Fibroblast of skin of left quadriceps (primary cell): ENCODE measurements around the gene MCTP1.

Experiments
- DNase-seq, 2 experiments: peaks; one replicate each; pipeline ENCODE4 v3.0.0-alpha.2; 2013; ENCODE audit warnings: low read depth in 2 of 2

Gene MCTP1

DNA sequence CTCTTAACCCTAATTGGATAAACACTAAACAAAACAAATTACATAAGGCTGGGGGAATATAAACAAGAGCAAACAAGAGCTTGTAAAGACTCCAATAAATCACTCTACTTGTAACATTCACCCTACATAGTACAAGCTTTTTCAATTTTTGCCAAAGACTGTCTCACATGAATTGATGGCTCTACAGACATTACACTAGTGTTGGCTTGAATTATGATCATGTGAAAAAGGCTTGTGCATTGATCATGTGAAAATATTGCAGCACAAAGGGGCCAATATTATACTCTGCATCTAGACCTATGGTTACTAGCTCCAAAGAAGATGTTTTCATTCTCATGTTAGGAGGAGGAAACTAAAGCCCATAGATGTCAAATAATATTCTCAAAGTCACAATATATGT, 212.6 kb downstream of the MCTP1 start:
- DNase-seq: no peak

DNA sequence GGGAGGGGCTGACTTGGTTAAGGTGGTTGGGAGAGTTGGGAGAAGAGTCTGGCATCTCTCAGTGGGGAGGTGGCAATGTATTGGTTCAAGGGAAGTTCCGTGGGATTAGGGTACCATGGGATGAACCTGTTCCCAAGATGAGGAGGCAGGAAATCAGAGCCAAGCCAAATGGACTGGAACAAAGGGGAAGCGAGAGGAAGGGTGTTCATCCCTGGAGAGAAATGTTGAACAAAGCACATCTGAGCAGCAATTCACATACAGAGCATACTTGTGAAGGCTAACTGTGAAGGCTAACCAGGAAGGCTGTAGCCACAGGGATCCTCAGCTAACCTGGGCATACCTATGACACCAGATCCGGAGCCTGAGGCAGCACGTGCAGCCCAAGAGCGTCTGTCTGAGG, 214.0 kb downstream of the MCTP1 start:
- DNase-seq: no peak

DNA sequence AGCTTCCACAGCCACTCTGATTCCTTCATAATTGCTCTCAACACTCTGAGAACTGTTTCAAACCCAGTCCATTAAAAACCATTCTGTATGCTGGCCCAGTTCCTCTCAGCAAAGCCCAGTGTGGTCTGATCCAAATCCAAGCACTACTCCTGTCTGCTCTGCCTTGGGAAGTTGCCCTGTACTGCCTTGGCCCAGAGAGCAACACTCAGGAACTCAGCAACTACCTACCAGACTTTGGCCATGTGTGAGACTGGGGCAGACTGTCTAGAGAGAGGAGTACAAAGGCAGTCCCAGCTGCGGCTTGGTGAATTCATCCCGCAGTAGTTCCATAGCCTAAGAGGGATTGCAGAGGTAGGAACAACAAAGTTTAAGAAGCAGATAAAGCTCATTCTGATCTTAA, 214.4 kb downstream of the MCTP1 start:
- no peak for DNase-seq

DNA sequence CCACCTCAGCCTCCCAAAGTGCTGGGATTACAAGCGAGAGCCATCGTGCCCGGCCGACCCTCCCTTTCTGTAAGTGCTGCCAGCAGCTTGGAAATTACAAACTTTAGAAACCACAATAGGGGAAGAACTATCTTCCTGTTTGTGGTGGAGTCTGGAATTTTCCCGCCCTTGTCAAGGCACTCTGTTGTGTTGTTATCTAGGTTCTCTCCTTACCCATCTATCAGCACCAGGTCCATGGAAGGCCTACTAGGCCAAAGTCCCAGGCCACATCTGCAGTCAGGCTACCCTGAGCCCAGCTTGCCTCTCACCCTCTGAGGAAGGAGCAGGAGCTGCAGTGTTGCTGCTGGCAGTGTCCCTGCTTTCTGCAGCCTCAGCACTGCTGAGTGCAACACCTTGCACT, 214.9 kb downstream of the MCTP1 start:
- no peak for DNase-seq

DNA sequence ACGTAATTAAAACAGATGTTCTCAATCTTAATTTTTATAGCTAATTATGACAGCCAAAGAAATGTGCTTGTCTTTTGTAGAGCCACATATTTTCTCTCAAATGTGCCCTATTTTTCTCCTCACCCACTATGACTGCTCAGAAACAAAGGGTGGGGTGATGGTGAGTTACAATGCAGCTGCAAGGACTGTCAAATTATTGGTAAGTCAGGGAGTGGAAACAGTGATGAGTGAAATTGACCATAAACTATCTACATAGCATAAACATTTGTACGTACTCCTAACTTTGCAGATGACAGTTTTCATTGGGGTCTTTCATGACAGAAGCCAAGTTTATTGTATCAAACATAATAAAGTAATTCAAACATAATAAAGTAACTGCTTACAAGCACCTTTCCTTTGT, 215.9 kb downstream of the MCTP1 start:
- DNase-seq: no peak

GRCh38 chr5:95068289-95068910, 216.5 kb downstream of the MCTP1 start:
- DNase-seq: no peak

DNA sequence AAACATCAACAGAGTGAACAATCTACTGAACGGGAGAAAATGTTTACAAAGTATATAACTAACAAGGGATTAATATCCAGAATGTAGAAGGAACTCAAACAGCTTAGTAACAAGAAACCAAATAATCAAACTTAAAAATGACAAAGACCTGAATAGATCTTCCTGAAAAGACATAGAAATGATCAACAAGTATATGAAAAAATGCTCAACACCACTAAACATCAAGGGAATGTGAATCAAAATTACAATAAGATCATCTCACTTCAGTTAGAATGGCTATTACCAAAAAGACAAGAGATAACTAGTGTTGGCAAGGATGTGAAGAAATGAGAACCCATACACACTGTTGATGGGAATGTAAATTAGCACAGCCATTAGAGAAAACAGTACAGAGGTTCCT, 218.8 kb downstream of the MCTP1 start:
- DNase-seq: no peak

DNA sequence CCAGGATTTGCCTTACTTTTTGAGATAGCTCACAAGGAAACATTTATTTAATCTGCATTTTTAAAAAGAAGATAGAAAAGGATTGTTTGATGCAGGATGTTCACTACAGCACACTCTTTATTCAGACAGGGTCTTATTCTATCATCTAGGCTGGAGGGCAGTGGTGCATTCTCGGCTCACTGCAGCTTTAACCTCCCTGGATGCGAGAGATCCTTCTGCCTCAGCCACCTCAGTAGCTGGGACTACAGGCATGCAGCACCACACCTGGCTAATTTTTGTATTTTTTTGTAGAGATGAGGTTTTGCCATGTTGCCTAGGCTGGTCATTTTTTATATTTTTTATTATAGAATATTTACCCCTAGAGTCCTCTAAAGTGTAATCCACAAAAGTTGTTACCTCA, 221.4 kb downstream of the MCTP1 start:
- no peak for DNase-seq

GRCh38 chr5:95060098-95060497, 224.8 kb downstream of the MCTP1 start:
- DNase-seq: no peak

DNA sequence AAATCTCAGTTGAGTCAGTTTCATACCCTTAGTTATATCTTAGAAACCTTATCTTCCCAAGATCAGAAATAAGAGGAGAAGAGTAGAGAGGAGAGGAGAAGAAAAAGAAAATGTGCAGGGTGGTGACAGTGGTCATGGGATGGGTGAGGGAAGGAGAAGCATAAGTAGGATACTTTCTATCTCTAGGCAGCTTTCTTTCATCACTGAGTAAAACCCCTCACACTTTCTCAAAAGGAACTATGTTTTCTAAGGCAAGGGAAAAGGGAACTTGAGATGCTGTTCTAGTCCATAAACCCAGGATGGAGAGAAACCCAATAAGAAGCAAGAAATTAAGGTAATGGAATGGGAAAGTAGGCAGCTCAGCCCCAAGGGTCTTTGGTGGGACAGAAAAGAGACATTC, 225.3 kb downstream of the MCTP1 start:
- no peak for DNase-seq

- DNase-seq: no peak
These were observed 227.3 kb downstream of the MCTP1 start for GRCh38 chr5:95057615-95058014.

DNA sequence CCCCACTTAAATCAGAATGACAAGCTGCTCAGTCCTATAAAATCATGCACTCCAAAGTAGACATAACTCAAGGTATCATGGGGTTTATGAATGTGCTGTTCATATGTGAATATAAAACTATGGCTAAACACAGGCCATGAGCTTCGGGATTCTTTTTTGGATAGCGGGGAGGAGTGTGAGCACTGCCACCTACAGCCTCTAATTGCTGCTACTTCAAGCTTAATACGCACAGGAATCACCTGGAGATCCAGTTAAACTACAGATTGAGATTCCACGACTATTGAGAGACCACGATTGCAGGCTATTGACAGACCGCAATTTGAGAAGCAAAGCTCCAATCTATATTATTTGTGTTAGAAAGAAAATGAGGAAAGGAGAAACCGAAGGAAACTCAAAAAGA, 231.6 kb downstream of the MCTP1 start:
- no peak for DNase-seq

- no peak for DNase-seq
These were observed 234.2 kb downstream of the MCTP1 start for GRCh38 chr5:95050708-95051107.

DNA sequence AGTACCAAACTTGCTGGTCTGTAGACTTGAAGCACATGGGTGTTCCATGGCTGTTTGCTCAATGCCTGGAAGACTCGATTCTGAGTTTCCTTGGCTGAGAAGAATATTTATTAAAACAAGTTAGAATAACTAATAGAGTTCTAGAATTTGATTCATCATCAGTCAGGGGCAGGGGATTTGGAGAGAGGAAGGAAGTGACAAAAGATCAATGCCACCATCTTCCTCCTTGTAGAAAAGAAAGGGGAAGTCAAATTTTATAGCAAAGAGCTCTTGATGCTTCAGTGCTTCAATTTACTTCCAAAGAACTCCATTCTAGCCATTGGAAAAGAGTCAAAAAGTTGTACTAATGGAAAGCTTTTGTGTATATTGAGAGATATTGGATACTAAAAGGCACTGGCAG, 236.3 kb downstream of the MCTP1 start:
- no peak for DNase-seq

- no peak for DNase-seq
These were observed 239.5 kb downstream of the MCTP1 start for GRCh38 chr5:95045181-95045965.

- DNase-seq: no peak
These were observed 240.8 kb downstream of the MCTP1 start for GRCh38 chr5:95044096-95044495.

DNA sequence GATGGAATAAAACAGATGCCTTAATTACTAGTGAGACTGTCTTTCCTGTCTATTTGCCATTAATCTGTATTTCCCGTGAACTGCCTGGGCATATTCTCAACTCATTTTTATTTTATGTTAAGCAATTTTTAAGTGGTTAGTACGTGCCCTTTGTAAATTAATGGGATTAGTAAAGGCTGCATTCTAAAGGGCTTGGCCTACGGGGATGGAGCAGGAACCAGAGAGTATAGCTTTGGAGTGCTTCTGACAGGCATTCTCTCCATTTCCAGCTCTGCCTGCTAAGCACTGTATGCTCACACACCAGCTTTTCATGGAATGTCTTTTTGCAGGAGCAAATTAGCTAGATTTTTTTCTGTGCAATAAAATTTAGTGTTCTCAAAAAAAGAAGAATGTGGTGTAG, 241.2 kb downstream of the MCTP1 start:
- no peak for DNase-seq

- DNase-seq: no peak
These were observed 241.7 kb downstream of the MCTP1 start for GRCh38 chr5:95043234-95043633.

- no peak for DNase-seq
These were observed 242.9 kb downstream of the MCTP1 start for GRCh38 chr5:95042037-95042436.

DNA sequence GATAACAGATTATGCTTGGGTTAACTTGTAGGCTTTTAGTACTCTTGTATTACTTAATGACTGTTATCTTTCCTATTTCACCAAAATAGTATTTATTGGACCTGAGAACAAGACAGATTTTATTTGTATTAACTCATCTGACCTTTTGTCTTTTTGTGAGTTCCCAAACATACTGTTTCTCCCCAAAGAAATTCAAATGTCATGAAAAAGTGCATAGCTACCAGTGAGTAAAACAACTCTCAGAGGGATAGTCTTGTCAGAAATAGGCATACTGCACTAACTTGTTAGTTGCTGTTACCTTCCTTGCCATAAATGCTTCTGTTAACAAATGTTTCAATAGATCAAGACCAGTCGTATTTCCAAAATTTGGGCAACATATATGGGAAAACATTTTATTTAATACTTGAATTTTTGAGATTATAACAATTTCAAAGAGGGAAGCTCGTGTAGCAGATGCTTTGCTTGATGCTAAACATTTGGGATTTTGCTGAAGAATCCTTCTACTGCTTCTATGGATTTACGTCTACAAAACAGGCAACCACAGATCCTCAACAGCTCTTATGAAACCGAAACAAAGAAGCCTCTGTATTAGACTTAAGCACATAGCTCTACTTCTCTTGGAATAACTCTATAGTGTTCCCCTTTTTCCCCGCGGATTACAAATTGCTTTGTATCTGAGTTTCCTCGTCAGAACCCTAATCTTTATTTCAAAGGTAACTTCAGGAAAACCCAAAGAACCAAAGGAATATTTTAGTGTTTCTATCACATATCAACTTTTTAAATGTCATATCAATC, 248.8 kb downstream of the MCTP1 start:
- no peak for DNase-seq

DNA sequence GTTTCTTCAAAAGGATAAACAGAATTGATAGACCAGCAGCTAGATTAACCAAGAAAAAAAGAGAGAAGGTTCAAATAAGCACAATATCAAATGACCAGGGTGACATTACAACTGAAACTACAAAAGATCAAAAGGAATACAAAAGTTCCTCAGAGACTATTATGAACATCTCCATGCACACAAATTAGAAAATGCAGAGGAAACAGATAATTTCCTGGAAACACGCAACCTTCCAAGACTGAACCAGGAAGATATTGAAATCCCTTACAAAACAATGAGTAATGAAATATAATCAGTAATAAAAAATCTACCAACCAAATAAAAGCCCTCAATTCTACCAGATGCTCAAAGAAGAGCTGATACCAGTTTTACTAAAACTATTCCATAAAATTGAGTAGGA, 252.1 kb downstream of the MCTP1 start:
- DNase-seq: no peak

- DNase-seq: no peak
These were observed 255.1 kb downstream of the MCTP1 start for GRCh38 chr5:95029569-95030366.
